ENCODE measurements around the gene FKBP9.

FKBP9 gene

DNA sequence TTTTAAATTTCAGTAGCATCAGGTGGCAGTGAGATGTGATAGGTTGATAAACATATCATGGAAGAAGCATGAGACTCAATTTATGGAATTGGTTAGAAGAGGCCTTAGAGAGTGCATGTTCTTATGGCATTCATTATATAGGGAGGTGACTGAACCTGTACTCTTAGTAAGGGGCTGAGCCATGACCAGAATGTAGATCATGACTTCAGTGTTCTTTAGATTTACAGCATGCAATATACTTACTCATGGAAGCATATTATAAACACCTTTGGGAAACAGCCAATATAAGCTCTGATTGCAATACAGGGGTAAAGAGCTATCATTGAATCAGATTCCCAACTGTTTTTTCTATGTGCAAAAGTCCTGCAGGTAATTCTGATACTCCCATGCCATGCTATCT, 55.1 kb downstream of the FKBP9 start:
- no peak for DNase-seq

- DNase-seq = no peak
Observed at GRCh38 chr7:33024189-33024757, 67.0 kb downstream of the FKBP9 start.

GRCh38 chr7:33035776-33036175, 78.5 kb downstream of the FKBP9 start:
- no peak for DNase-seq

- no peak for DNase-seq
Observed at GRCh38 chr7:33038639-33039038, 81.4 kb downstream of the FKBP9 start.

- peak; percentile 32 to 45 for DNase-seq
Observed at GRCh38 chr7:33039257-33039902, 82.1 kb downstream of the FKBP9 start.

DNA sequence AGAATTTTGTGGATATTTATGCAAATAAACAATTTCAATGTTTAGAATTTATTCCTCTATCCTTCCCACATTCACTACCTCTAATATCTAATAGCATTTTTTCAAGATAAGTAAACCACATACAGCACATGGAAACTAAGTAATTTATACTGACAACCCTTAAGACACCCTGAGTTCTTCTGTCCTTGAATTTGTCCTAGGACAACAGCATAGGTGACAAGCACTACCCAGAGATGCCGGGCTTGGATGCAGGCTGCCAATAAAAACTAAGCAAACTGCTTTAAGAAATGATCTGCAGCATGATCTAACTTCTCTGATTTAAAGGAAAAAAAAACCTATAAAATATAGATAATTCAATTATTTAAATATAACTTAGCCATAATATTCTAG, 82.7 kb downstream of the FKBP9 start:
- no peak for DNase-seq

- DNase-seq = peak; percentile 55 to 56
Observed at GRCh38 chr7:33040803-33041516, 83.7 kb downstream of the FKBP9 start.

DNA sequence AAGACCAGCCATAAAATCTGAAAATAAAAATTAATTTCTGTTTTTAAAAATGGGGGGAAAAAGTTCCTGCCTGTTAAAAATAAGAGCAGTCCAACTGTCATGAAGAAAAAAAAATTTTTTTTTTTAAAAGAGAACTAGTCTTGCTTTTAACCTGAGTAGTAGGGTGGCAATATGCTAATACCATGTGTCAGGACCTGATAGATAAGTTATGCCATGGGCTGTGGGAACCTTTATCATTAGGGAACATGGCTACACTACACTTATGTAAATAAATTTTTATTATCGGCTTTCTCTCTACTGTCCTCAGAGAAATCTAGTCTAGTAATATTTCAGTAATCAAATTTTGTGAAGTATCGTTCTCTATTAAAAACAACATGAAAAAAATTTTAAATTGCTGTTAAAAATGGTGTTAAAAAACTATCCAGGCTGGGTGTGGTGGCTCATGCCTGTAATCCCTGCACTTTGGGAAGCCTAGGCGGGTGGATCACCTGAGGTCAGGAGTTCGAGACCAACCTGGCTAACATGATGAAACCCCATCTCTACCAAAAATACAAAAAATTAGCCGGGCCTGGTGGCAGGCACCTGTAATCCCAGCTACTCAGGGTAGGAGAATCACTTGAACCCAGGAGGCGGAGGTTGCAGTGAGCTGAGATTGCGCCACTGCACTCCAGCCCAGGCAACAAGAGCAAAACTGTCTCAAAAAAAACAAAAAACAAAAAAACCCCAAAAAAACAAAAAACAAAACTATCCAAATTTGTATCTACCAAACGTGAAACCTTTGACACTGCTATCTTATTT, 84.6 kb downstream of the FKBP9 start:
- DNase-seq = no peak

DNA sequence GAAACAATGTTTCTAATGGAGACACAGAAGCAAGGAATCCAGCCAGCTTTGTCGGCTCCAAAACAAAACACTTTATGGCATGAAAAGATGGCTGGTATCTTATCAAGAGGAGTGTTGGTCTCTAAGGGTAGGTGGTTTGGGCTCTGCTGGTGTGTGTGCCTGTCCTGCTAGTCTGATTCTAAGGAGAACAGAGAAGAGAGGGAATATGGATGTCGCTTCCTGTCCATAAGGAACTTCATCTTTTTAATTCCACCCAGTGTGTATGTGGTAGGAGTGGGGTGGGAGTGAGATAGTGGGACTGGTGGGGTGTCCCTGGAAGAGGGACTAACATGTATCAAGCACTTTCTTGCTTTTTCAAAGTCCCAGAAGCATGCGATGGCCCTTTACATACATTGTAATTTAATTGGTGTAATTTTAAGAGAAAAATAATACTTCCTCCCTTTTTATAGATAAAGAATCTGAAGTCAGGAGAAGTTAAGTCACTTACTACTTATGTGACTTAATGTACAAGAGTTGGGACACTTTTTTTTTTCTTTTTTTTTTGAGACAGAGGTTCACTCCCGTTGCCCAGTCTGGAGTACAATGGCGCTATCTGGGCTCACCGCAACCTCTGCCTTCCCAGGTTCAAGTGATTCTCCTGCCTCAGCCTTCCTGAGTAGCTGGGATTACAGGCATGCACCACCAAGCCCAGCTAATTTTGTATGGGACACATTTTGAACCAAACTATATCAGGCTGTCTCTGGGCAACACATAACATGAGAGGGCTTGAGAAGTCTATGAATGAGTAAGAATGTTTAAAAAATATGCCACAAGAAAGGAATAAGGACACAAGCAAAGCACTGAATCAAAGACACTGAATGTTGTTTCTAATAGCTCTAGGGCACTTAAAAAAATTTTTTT, 86.5 kb downstream of the FKBP9 start:
- DNase-seq = no peak

- no peak for DNase-seq
Observed at GRCh38 chr7:33044401-33044718, 87.1 kb downstream of the FKBP9 start.

- DNase-seq = no peak
Observed at GRCh38 chr7:33044986-33045385, 87.7 kb downstream of the FKBP9 start.

DNA sequence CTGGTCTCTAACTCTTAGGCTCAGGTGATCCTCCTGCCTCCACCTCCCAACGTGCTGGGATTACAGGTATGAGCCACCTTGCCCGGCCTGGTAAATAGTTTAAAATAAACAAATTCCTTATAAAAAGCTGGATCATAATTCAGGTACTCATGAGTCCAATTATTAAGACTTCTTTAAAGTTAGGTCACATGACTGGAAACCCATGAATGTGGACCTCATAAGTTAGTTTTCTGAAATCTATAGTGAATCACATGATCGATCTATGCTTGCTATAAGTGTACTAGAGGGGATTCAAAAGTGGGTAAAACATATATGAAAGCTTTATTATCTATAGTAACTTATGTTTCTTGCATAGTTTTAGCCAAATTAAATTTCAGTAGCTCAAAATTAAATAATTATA, 91.0 kb downstream of the FKBP9 start:
- DNase-seq = no peak

- no peak for DNase-seq
Observed at GRCh38 chr7:33048704-33049103, 91.5 kb downstream of the FKBP9 start.

- peak; percentile 69 to 84 for DNase-seq
Observed at GRCh38 chr7:33050535-33051318, 93.5 kb downstream of the FKBP9 start.

DNA sequence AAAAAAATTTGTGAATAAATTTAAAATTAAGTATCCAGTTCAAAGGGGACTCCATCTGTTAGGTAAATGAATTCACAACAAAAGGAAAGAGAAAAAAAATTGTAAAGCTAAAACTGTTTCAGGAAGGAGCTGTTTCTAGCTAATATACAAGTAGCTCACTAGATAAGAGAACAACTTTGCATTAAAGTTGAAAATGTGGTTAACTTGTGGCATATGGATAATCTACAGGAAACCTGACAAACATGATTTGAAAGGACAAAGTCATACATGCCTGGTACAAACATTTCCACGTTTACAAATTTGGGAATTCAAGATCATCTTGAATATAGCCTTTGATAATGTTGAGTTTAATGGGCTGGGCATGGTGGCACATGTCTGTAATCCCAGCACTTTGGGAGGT, 96.5 kb downstream of the FKBP9 start:
- peak; percentile 26 to 34 for DNase-seq

- DNase-seq = peak; percentile 30 to 37
Observed at GRCh38 chr7:33054261-33054964, 97.2 kb downstream of the FKBP9 start.

GRCh38 chr7:33055158-33055557, 97.9 kb downstream of the FKBP9 start:
- no peak for DNase-seq

Data from Kasumi-1 (cell line).